Stimulated activated CD8-positive, alpha-beta memory T cell treated with anti-CD3 and anti-CD28 coated beads, Interleukin-12 subunit alpha, Interleukin-12 subunit beta, amount 100 ng/mL, for 24 hours (primary cell): ENCODE data around the gene RIPOR2.
"Not testable (repeated sequence)": the region's sequence is repeated elsewhere in the genome, so short reads cannot be mapped to it uniquely, and the experiment has no call there.

ENCODE experiments used
- DNase-seq: peaks from one replicate; pipeline ENCODE4 v3.0.0-alpha.2; 2020; ENCODE audit errors: extremely low read depth

Gene RIPOR2

GRCh38 chr6:24877747-24878146, 58.0 kb downstream of the RIPOR2 start:
- not testable (repeated sequence) for DNase-seq

GRCh38 chr6:24876499-24877465, 59.0 kb downstream of the RIPOR2 start:
- DNase-seq = no peak

- no peak for DNase-seq
These were observed 60.2 kb downstream of the RIPOR2 start for GRCh38 chr6:24875534-24875901.

- no peak for DNase-seq
These were observed 60.8 kb downstream of the RIPOR2 start for GRCh38 chr6:24874776-24875533.

- no peak for DNase-seq
These were observed 61.6 kb downstream of the RIPOR2 start for GRCh38 chr6:24874128-24874527.

GRCh38 chr6:24872779-24873178, 63.0 kb downstream of the RIPOR2 start:
- no peak for DNase-seq

GRCh38 chr6:24868765-24869164, 67.0 kb downstream of the RIPOR2 start:
- no peak for DNase-seq

GRCh38 chr6:24867104-24867703, 68.6 kb downstream of the RIPOR2 start:
- no peak for DNase-seq

- DNase-seq = no peak
These were observed 70.6 kb downstream of the RIPOR2 start for GRCh38 chr6:24865161-24865560.

GRCh38 chr6:24864343-24864742, 71.4 kb downstream of the RIPOR2 start:
- DNase-seq = no peak

- DNase-seq = no peak
These were observed 73.8 kb downstream of the RIPOR2 start for GRCh38 chr6:24861934-24862333.

- DNase-seq = no peak
These were observed 76.1 kb downstream of the RIPOR2 start for GRCh38 chr6:24859608-24860200.

GRCh38 chr6:24859132-24859531, 76.6 kb downstream of the RIPOR2 start:
- no peak for DNase-seq

GRCh38 chr6:24858177-24858653, 77.5 kb downstream of the RIPOR2 start:
- DNase-seq = no peak

- no peak for DNase-seq
These were observed 78.7 kb downstream of the RIPOR2 start for GRCh38 chr6:24856901-24857670.

- DNase-seq = no peak
These were observed 79.5 kb downstream of the RIPOR2 start for GRCh38 chr6:24856246-24856599.

GRCh38 chr6:24855395-24856245, 80.1 kb downstream of the RIPOR2 start:
- peak; percentile 25 for DNase-seq

GRCh38 chr6:24854077-24854666, 81.6 kb downstream of the RIPOR2 start:
- no peak for DNase-seq

- DNase-seq = no peak
These were observed 84.7 kb downstream of the RIPOR2 start for GRCh38 chr6:24851086-24851485.

- DNase-seq = no peak
These were observed 86.0 kb downstream of the RIPOR2 start for GRCh38 chr6:24849713-24850112.
